Measurements from ENCODE around the gene NUBPL.

DNA sequence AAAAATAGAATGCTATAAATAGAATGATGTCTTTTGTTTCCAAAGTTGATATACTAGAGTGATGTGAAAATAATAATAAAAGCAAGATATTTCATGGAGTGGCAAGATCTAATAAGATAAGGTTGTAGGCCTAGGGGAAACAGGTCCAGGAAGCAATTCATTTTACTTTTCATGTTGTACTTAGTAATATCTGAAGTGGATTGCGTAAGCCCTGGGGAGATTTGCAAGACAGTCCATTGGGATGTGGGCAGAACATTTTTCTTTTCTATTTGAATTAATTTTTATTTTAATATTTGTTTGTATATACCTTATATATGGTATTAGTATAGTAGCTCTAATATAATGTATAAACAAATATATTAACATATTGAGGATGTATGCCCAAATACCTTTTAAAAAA, 7.5 kb downstream of the NUBPL start:
- TF ChIP-seq RNF2 (IDR thresholded peaks at IDR 0.05; ENCODE audit: borderline replicate concordance, low read depth): no peak
- TF ChIP-seq, protein P1, sequence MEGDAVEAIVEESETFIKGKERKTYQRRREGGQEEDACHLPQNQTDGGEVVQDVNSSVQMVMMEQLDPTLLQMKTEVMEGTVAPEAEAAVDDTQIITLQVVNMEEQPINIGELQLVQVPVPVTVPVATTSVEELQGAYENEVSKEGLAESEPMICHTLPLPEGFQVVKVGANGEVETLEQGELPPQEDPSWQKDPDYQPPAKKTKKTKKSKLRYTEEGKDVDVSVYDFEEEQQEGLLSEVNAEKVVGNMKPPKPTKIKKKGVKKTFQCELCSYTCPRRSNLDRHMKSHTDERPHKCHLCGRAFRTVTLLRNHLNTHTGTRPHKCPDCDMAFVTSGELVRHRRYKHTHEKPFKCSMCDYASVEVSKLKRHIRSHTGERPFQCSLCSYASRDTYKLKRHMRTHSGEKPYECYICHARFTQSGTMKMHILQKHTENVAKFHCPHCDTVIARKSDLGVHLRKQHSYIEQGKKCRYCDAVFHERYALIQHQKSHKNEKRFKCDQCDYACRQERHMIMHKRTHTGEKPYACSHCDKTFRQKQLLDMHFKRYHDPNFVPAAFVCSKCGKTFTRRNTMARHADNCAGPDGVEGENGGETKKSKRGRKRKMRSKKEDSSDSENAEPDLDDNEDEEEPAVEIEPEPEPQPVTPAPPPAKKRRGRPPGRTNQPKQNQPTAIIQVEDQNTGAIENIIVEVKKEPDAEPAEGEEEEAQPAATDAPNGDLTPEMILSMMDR (IDR thresholded peaks at IDR 0.05): no peak
- TF ChIP-seq NFE2L2 (conservative IDR thresholded peaks at IDR 0.05; ENCODE audit: low read length): no peak
- TF ChIP-seq EHMT2 (IDR thresholded peaks at IDR 0.05; ENCODE audit: low read depth): no peak
- TF ChIP-seq POLR2A (IDR thresholded peaks at IDR 0.05; ENCODE audit: low read length): no peak
- TF ChIP-seq RARB (CRISPR knock-in tag; IDR thresholded peaks at IDR 0.05): no peak
- TF ChIP-seq, protein P2, sequence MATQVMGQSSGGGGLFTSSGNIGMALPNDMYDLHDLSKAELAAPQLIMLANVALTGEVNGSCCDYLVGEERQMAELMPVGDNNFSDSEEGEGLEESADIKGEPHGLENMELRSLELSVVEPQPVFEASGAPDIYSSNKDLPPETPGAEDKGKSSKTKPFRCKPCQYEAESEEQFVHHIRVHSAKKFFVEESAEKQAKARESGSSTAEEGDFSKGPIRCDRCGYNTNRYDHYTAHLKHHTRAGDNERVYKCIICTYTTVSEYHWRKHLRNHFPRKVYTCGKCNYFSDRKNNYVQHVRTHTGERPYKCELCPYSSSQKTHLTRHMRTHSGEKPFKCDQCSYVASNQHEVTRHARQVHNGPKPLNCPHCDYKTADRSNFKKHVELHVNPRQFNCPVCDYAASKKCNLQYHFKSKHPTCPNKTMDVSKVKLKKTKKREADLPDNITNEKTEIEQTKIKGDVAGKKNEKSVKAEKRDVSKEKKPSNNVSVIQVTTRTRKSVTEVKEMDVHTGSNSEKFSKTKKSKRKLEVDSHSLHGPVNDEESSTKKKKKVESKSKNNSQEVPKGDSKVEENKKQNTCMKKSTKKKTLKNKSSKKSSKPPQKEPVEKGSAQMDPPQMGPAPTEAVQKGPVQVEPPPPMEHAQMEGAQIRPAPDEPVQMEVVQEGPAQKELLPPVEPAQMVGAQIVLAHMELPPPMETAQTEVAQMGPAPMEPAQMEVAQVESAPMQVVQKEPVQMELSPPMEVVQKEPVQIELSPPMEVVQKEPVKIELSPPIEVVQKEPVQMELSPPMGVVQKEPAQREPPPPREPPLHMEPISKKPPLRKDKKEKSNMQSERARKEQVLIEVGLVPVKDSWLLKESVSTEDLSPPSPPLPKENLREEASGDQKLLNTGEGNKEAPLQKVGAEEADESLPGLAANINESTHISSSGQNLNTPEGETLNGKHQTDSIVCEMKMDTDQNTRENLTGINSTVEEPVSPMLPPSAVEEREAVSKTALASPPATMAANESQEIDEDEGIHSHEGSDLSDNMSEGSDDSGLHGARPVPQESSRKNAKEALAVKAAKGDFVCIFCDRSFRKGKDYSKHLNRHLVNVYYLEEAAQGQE (IDR thresholded peaks at IDR 0.05): no peak
- peak; percentile 56 to 60; a peak in 3 of 4 replicates for TF ChIP-seq CEBPB (IDR thresholded peaks at IDR 0.05)

Data from A549 (cell line).